ENCODE measurements around the gene ODAD2. TPM values are rescaled to one million over a fixed set of nuclear protein-coding genes. Genes with fewer than 3 reads are reported as not detected.

ODAD2 gene
- total and polyA plus RNA-seq, 2 donors (not counting 3 experiments of a cell fraction or from before 2014, with no cell fraction given) = 1.1 to 4.4 TPM

DNA sequence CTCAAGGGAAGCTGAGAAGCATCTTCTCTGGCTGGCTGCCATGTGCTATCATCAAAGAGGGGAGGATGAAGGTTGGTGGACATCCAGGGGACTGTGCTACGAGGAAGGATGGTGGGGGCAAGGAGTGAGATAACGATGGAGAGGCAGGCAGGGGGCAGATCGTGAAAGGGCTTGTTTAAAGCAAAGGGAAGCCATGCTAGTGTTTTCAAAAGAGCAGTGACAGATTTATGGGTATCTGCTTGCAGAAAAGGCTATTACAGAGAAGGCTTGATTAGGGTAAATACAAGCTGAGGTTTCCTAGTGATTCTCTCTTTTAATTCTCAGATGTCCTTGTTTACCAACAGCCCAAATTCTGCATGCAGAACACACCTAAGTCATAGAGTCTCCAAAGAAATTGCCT is 164.4 kb downstream of the ODAD2 start:
- dilution Hi-C loops (cut with MboI; ENCODE audit: extremely low pct_ligation_motif_present, low sequenced_read_pairs) = no loop called here
- no TSS peak for BruUV-seq (replicated peaks)
- CTCF ChIA-PET = interaction anchor here (1.6 kb wide), 1 partner anchor 345 kb away, joined by 5 read pairs; no protein-coding TSS in a partner anchor

DNA sequence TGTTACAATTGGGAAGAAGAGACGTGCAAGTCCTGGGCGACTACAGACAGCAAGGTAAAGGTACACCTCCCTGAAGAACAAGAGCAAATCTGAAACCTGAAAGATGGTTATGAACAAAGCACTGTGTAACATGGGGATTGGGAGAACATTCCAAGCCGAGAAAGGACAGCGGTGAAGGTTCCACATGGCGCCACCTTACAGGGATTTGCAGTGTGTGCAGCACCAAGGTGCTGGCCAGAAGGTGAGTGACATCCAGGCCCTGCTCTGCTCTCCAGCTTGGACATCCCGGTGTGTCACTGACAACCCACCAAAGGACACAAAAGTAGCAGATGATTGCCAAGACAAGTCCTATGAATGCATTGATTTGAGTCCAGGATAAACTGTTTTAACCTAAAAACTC is 165.1 kb downstream of the ODAD2 start:
- intact Hi-C loops (cut with micrococcal nuclease) = no loop called here

More for the DNA sequence above, 164.4 kb downstream of the ODAD2 start:
- Histone ChIP-seq H4K20me1 (replicated peaks; ENCODE audit: control insufficient read depth, extremely low read depth, insufficient read depth, low read length) (no peaks in the 10 kb centered on the region), H3K27ac (ENCODE audit: insufficient read depth, low read depth, low read length) (no peak overlapping the region), H3K36me3 (ENCODE audit: control insufficient read depth in 2 of 2, extremely low read depth in 1 of 2, insufficient read depth in 2 of 2, low read length in 2 of 2) (no peaks in the 10 kb centered on the region), H2AFZ (ENCODE audit: low read depth, low read length) (no peak overlapping the region), H3K27me3 (ENCODE audit: control insufficient read depth in 2 of 2, insufficient read depth in 2 of 2, low read length in 2 of 2) (no peaks in the 10 kb centered on the region), H3K9ac (replicated peaks; ENCODE audit: extremely low read depth, insufficient read depth, low read length) (no peak overlapping the region), H3K4me1 (ENCODE audit: control insufficient read depth, extremely low read depth, insufficient read depth, low read length) (no peaks in the 10 kb centered on the region), H3K4me3 (replicated peaks in 1 of 3; ENCODE audit: insufficient read depth in 1 of 3, low read depth in 1 of 3, low read length in 3 of 3) (no peak overlapping the region), H3K79me2 (ENCODE audit: control insufficient read depth, insufficient read depth, low read length) (no peaks in the 10 kb centered on the region), H3K9me1 (replicated peaks; ENCODE audit: control insufficient read depth, extremely low read depth, insufficient read depth, low read length) (no peaks in the 10 kb centered on the region), H3K9me3 (replicated peaks; ENCODE audit: control insufficient read depth, insufficient read depth, low read length) (no peaks in the 10 kb centered on the region), H3K4me2 (ENCODE audit: insufficient read depth, low read length) (no peak overlapping the region)
- POLR2A ChIA-PET = no interaction called here
- FAIRE-seq (no peak), DNase-seq (ENCODE audit: low read depth, low spot score) (no peak)
- intact Hi-C loops (cut with micrococcal nuclease) = no loop called here
- TF ChIP-seq MYC (IDR thresholded peaks at IDR 0.05; ENCODE audit: low read depth, low read length) (no peak), GATA2 (IDR thresholded peaks at IDR 0.05; ENCODE audit: insufficient read depth, insufficient read length, low read depth, low read length) (no peak), POLR2AphosphoS5 (IDR thresholded peaks at IDR 0.05; ENCODE audit: insufficient read depth, low read depth, low read length) (no peak)
- TF ChIP-seq, protein P1, sequence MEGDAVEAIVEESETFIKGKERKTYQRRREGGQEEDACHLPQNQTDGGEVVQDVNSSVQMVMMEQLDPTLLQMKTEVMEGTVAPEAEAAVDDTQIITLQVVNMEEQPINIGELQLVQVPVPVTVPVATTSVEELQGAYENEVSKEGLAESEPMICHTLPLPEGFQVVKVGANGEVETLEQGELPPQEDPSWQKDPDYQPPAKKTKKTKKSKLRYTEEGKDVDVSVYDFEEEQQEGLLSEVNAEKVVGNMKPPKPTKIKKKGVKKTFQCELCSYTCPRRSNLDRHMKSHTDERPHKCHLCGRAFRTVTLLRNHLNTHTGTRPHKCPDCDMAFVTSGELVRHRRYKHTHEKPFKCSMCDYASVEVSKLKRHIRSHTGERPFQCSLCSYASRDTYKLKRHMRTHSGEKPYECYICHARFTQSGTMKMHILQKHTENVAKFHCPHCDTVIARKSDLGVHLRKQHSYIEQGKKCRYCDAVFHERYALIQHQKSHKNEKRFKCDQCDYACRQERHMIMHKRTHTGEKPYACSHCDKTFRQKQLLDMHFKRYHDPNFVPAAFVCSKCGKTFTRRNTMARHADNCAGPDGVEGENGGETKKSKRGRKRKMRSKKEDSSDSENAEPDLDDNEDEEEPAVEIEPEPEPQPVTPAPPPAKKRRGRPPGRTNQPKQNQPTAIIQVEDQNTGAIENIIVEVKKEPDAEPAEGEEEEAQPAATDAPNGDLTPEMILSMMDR (IDR thresholded peaks at IDR 0.05; ENCODE audit: extremely low read depth in 1 of 2, insufficient read depth in 1 of 2, low read depth in 1 of 2, low read length in 2 of 2) = no peak
- TF ChIP-seq, protein P2, sequence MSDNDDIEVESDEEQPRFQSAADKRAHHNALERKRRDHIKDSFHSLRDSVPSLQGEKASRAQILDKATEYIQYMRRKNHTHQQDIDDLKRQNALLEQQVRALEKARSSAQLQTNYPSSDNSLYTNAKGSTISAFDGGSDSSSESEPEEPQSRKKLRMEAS (IDR thresholded peaks at IDR 0.05; ENCODE audit: insufficient read depth, insufficient read length) = no peak

More for the DNA sequence above, 165.1 kb downstream of the ODAD2 start:
- DNase-seq (ENCODE audit: low read depth, low spot score) (no peak), FAIRE-seq (no peak)
- H3K4me3 ChIP-seq (replicated peaks in 1 of 3; ENCODE audit: insufficient read depth in 1 of 3, low read depth in 1 of 3, low read length in 3 of 3) = no peak overlapping the region
- no peaks in the 10 kb centered on the region for H4K20me1 ChIP-seq (replicated peaks; ENCODE audit: control insufficient read depth, extremely low read depth, insufficient read depth, low read length)
- no peaks in the 10 kb centered on the region for H3K36me3 ChIP-seq (ENCODE audit: control insufficient read depth in 2 of 2, extremely low read depth in 1 of 2, insufficient read depth in 2 of 2, low read length in 2 of 2)
- H3K27me3 ChIP-seq (ENCODE audit: control insufficient read depth in 2 of 2, insufficient read depth in 2 of 2, low read length in 2 of 2) = no peaks in the 10 kb centered on the region
- H3K9me1 ChIP-seq (replicated peaks; ENCODE audit: control insufficient read depth, extremely low read depth, insufficient read depth, low read length) = no peaks in the 10 kb centered on the region
- CTCF ChIA-PET = no interaction called here
- TF ChIP-seq FOS (IDR thresholded peaks at IDR 0.05; ENCODE audit: borderline replicate concordance, insufficient read depth, low read length) = no peak
- no peak for TF ChIP-seq POLR2A (IDR thresholded peaks at IDR 0.05; ENCODE audit: low read depth, low read length)
- TF ChIP-seq, protein P2 (IDR thresholded peaks at IDR 0.05; ENCODE audit: insufficient read depth, insufficient read length) = no peak
- TF ChIP-seq MYC (IDR thresholded peaks at IDR 0.05; ENCODE audit: low read depth, low read length) = no peak
- TF ChIP-seq GATA2 (IDR thresholded peaks at IDR 0.05; ENCODE audit: insufficient read depth, insufficient read length, low read depth, low read length) = no peak
- TF ChIP-seq, protein P1 (IDR thresholded peaks at IDR 0.05; ENCODE audit: extremely low read depth in 1 of 2, insufficient read depth in 1 of 2, low read depth in 1 of 2, low read length in 2 of 2) = no peak
- TF ChIP-seq POLR2AphosphoS5 (IDR thresholded peaks at IDR 0.05; ENCODE audit: insufficient read depth, low read depth, low read length) = no peak
- TF ChIP-seq JUN (IDR thresholded peaks at IDR 0.05; ENCODE audit: borderline replicate concordance, insufficient read depth, insufficient read length, low read depth) = no peak
- TF ChIP-seq EZH2 (IDR thresholded peaks at IDR 0.05; ENCODE audit: borderline replicate concordance, low read depth, low read length, severe bottlenecking) = no peak
- no peaks in the 10 kb centered on the region for H3K4me1 ChIP-seq (ENCODE audit: control insufficient read depth, extremely low read depth, insufficient read depth, low read length)
- H3K27ac ChIP-seq (ENCODE audit: insufficient read depth, low read depth, low read length) = no peak overlapping the region
- POLR2A ChIA-PET = no interaction called here
- H3K9me3 ChIP-seq (replicated peaks; ENCODE audit: control insufficient read depth, insufficient read depth, low read length) = no peaks in the 10 kb centered on the region
- H3K9ac ChIP-seq (replicated peaks; ENCODE audit: extremely low read depth, insufficient read depth, low read length) = no peak overlapping the region
- H2AFZ ChIP-seq (ENCODE audit: low read depth, low read length) = no peak overlapping the region
- no peaks in the 10 kb centered on the region for H3K79me2 ChIP-seq (ENCODE audit: control insufficient read depth, insufficient read depth, low read length)
- H3K4me2 ChIP-seq (ENCODE audit: insufficient read depth, low read length) = no peak overlapping the region
- BruUV-seq (replicated peaks) = no TSS peak
- dilution Hi-C loops (cut with MboI; ENCODE audit: extremely low pct_ligation_motif_present, low sequenced_read_pairs) = no loop called here
